GM12891 (cell line): ENCODE results near the gene ZNF462.

Experiments
- DNase-seq: peaks from one replicate; pipeline ENCODE4 v3.0.0; 2011; ENCODE audit warnings: low spot score; ENCODE audit not compliant: insufficient read length
- FAIRE-seq: peaks from 2 replicates; lab custom pipeline; 2011; peaks lifted over from hg19 to GRCh38; lab: Jason Lieb, UNC
- PAX5 ChIP-seq: IDR thresholded peaks from 2 replicates; pipeline ENCODE4 v1.6.1; 2011; ENCODE audit warnings: low read length, moderate library complexity, mild to moderate bottlenecking; ENCODE audit not compliant: insufficient read depth, severe bottlenecking
- POLR2A ChIP-seq: IDR thresholded peaks from 2 replicates; pipeline ENCODE4 v1.6.1; 2011; ENCODE audit warnings: low read depth, low read length, control low read depth
- POLR2AphosphoS5 ChIP-seq: IDR thresholded peaks from 2 replicates; pipeline ENCODE4 v1.6.1; 2011; ENCODE audit warnings: low read depth, low read length, control low read depth
- POU2F2 ChIP-seq: IDR thresholded peaks from 2 replicates; pipeline ENCODE4 v1.6.1; 2011; ENCODE audit warnings: low read depth, mild to moderate bottlenecking, control low read depth, low read length, moderate library complexity
- SPI1 ChIP-seq: IDR thresholded peaks from 2 replicates; pipeline ENCODE4 v1.6.1; 2011; ENCODE audit warnings: low read depth, low read length, control low read depth
- TAF1 ChIP-seq: IDR thresholded peaks from 2 replicates; pipeline ENCODE4 v1.6.1; 2011; ENCODE audit warnings: low read depth, low read length, control low read depth

The ZNF462 gene

GRCh38 chr9:106956971-106957370 is 94.0 kb downstream of the ZNF462 start:
- no peak for TF ChIP-seq POLR2AphosphoS5
- TF ChIP-seq SPI1: no peak
- no peak for TF ChIP-seq TAF1
- TF ChIP-seq POU2F2: no peak
- no peak for TF ChIP-seq POLR2A
- no peak for TF ChIP-seq PAX5
- no peak for DNase-seq
- FAIRE-seq: no peak

GRCh38 chr9:106958955-106959657 is 96.1 kb downstream of the ZNF462 start:
- DNase-seq (no peak), FAIRE-seq (no peak)
- TF ChIP-seq POLR2A: no peak
- TF ChIP-seq SPI1: no peak
- no peak for TF ChIP-seq PAX5
- TF ChIP-seq POLR2AphosphoS5: no peak
- no peak for TF ChIP-seq POU2F2
- TF ChIP-seq TAF1: no peak

- no peak for FAIRE-seq
- TF ChIP-seq POLR2A (no peak), POLR2AphosphoS5 (no peak), PAX5 (no peak), SPI1 (no peak), POU2F2 (no peak)
These were observed 97.3 kb downstream of the ZNF462 start for GRCh38 chr9:106960258-106960657.

GRCh38 chr9:106961623-106962022 is 98.7 kb downstream of the ZNF462 start:
- FAIRE-seq (no peak), DNase-seq (no peak)
- TF ChIP-seq TAF1 (no peak), POLR2A (no peak), POLR2AphosphoS5 (no peak), SPI1 (no peak)

More at GRCh38 chr9:106960258-106960657, 97.3 kb downstream of the ZNF462 start:
- DNase-seq: no peak

- FAIRE-seq (no peak), DNase-seq (no peak)
- TF ChIP-seq TAF1 (no peak), POLR2AphosphoS5 (no peak), POU2F2 (no peak), SPI1 (no peak), PAX5 (no peak), POLR2A (no peak)
These were observed 99.2 kb downstream of the ZNF462 start for GRCh38 chr9:106962122-106962521.

GRCh38 chr9:106962615-106963363 is 99.8 kb downstream of the ZNF462 start:
- no peak for FAIRE-seq
- TF ChIP-seq POLR2A: no peak
- TF ChIP-seq PAX5: no peak
- TF ChIP-seq POU2F2: no peak
- no peak for TF ChIP-seq SPI1
- DNase-seq: no peak

GRCh38 chr9:106963684-106964083 is 100.7 kb downstream of the ZNF462 start:
- DNase-seq (no peak), FAIRE-seq (no peak)
- TF ChIP-seq POLR2A: no peak
- TF ChIP-seq PAX5: no peak
- no peak for TF ChIP-seq SPI1
- no peak for TF ChIP-seq TAF1
- no peak for TF ChIP-seq POLR2AphosphoS5

- FAIRE-seq (no peak), DNase-seq (no peak)
- TF ChIP-seq POLR2A: no peak
- TF ChIP-seq POLR2AphosphoS5: no peak
- no peak for TF ChIP-seq SPI1
- no peak for TF ChIP-seq TAF1
- TF ChIP-seq POU2F2: no peak
- TF ChIP-seq PAX5: no peak
These were observed 101.4 kb downstream of the ZNF462 start for GRCh38 chr9:106964329-106964728.

- DNase-seq: no peak
- FAIRE-seq: no peak
These were observed 102.0 kb downstream of the ZNF462 start for GRCh38 chr9:106964822-106965525.

GRCh38 chr9:106966481-106966880 is 103.5 kb downstream of the ZNF462 start:
- FAIRE-seq (no peak), DNase-seq (no peak)
- no peak for TF ChIP-seq PAX5
- no peak for TF ChIP-seq POU2F2
- TF ChIP-seq SPI1: no peak
- no peak for TF ChIP-seq POLR2A
- no peak for TF ChIP-seq TAF1
- no peak for TF ChIP-seq POLR2AphosphoS5

More at GRCh38 chr9:106964822-106965525, 102.0 kb downstream of the ZNF462 start:
- TF ChIP-seq POU2F2: no peak
